Effector CD4-positive, alpha-beta T cell (primary cell): ENCODE measurements around the gene CD6.
A peak's percentile ranks its signal among the peaks of the same experiment; 100 is the strongest.
"Not testable (repeated sequence)": the region's sequence is repeated elsewhere in the genome, so short reads cannot be mapped to it uniquely, and the experiment has no call there.

Experiments
- DNase-seq: peaks from one replicate; pipeline ENCODE4 v3.0.0-alpha.2; 2020

Gene CD6

DNA sequence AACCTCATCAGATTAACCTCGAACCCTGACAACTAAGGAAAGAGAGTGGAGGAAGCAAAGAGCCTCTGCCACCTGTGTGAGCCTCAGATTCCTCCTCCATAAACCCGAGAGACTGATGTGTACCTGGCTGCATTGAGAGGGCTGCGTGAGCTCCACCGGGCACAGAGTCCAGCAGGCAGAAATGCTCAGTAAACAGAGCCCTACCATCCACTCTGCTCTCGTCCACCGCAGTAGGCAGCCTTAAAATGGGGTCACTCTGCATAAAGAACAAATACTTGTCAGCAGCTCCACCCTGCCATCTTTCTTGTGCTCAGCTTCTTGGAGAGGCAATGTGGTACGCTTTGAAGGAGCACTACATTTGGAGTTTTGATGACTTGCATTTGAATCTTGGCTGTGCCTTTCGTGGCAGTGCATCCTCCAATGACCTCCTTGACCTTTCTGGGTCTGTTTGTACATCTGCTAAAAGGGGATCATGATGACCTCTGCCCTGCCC lies 87.8 kb downstream of the CD6 start:
- DNase-seq: no peak

DNA sequence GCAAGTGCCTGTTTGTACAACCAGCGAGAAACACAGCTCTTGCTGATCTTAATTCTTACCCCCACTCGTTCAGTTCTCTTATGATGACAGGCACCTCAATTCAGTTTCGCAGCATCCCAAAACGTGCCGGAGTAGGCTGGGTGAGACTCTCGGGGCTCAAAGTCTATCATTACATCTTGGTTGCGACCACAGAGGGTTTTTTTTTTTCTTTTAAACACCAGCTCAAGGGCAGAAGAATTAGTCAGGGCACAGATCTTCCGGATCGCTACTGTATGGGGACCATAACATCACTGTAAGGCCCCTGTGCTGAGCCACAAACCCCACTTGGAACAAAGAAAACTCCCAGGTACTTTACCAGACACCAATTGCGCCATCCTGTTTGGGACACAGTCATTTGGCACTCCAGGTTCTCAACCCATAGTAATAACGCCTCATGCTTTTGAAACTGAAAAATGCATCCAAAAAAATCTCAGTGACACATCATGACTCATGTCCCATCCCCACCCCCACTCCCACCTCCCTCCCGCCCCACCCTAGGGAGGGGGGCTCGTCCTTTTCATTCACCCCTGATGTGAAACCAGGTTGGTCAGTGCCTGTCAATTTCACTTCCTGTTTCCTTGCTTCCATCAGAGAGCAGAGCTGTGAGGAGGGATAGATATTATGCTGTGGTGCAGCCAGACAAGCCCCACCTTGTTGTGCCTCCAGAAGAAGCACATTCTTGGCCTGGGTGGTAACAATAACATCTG lies 89.8 kb downstream of the CD6 start:
- DNase-seq: peak; percentile 73

DNA sequence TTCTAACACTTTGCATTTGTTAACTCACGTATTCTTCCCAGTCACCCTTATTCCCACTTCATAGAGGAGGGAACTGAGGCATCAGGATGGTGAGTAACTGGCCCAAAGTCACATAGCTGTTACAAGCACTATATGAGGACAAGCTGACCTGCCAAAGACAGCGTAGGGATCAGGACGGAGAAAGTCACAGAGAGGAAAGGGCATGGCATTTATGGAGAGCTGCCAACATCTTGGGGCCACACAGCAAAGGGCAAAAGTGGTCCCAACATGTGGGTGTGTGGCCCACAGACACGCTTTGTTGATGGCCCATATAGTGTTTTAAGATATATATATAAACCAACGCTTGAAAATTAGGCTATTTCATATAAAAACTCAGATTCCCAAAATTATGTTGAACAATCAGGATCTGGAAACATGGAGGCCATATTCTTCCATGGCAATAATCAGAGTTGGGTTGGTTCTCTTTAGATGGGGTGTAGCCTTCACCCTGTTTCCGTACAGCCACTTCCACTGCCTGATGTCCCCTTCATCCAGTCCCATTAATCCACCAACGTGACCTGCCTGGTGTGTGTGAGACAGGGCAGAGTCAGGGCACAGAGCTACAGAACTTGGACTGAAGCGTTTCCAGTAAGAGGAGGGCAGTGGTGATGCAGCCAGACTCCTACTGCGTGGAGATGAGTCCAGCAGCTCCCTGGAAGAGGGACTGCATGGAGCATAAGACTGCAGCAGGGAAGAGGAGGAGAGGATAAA lies 90.9 kb downstream of the CD6 start:
- DNase-seq: no peak

DNA sequence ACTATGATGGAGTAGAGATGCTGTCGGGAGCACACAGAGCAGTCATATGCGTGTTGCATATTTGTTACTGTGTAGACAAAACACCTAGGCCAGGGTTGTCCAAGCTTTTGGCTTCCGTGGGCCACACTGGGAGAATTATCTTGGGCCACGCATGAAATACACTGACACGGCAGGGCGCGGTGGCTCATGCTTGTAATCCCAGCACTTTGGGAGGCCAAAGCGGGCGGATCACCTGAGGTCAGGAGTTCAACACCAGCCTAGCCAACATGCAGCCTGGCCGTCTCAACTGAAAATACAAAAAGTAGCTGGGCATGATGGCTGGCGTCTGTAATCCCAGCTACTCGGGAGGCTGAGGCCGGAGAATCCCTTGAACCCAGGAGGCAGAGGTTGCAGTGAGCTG lies 93.8 kb downstream of the CD6 start:
- DNase-seq: not testable (repeated sequence)

DNA sequence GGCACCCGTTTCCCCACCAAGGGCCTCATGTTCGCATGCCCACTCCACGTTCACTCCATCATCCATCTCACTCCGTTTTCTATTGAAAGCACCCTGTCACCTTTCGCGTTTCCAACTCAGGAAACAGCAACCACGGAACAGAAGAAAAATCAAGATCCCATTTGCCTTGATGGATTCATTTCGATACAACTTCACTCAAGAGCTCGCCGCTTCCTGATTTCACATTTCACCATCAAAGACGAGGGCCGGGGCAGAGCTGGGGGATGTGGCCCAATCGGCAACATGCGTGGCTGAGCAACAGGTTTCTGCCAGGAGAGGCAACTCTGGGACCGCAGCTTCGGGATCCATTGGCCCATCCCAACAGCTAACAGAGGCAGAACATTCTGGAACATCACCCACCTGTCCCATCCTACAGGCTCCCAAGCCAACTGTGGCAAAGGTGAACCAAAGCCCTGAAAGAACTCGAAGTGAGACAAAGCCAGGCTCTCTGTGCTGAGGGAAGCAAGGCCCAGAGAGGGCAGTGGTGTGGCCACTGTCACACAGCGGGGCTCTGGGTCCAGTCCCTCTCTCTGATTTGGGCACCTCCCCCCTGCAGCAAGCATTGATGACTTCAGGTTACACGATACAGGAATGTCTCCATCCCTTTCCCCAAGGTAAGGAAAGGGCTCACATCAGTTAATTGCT lies 94.6 kb downstream of the CD6 start:
- no peak for DNase-seq

DNA sequence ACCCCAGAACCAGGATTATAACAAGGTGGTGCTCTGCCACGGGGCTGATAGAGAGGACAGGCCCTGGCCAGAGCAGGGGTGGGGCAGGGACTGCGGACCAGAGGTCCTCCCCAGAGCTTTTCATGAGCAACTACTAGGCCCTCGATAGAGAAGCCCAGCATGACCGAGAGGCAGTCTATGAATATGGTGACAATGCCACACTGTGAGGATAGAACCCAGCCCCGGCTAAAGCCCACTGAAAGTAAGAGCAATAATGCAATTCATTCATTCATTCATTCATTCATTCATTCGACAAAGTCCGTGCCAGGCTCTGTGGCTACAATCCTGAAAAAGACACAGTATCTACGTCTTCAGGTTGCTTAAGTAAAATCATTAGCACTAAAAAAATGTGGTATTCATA lies 95.2 kb downstream of the CD6 start:
- no peak for DNase-seq

DNA sequence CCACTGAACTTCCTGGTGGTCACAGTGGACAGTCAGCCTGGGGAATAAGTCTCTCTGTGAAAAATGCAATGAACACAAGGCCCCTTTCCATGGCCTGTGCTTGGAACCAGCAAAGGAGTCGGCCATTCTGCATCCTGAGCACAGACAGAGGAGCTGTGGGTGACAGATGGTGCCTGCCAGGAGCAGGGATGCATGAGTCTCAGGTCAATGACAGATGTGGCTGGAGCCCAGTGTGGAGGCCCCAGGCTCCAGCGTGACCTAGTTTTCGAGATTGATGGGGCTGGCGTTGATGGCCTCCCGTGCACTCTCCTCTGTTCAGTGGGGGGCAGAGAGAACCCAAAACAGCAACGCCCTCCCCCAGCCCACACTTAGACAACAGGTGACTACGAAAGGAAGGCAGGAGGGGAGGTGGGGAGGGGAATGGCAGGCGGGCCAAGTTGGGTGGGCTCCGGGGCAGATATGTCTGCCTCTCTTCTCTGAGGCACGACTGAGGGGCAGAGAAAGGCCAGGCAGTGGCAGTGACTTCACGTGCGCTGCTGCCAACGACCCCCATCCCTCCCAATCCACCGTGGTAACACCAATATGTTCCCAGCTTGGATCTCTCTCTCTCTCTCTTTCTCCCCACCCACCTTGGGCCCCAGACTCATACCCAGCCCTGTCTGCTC lies 96.4 kb downstream of the CD6 start:
- no peak for DNase-seq

DNA sequence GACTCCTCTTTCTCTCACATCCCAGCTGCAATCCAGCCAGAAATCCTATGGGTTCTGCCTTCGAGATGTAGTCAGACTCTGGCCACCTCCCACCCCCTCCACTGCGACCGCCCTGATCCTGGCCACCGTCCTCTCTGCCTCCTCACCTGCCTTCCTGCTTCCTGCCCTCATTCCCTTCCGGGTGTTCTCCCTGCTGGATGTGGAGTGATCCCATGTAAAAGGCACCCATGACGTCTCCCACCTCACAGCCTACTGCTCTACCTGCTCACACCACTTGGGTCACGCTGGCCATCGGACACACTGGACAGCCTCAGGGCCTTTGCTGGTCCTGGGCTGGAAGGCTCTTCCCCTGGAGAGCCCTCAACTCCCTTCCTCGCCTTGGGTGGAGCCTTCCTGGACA lies 97.1 kb downstream of the CD6 start:
- DNase-seq: no peak

DNA sequence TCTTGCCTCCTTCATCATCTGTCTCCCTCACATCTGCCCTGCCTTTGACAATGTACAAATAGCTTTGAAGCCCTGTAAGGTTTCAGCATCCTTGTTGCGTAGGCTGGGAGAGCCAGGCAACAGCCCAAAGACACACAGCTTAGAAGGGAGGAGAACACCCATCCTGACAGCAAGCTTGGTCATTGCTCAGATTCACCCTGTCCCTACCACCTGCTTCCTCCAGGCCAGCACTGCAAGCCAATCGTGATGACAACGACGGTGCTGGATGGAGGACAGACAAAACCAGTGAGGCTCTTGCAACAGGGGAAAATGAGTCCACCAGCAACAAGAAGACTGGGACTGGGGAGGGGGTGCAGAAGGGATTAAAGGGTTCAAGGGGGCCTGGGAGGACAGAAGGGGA lies 97.9 kb downstream of the CD6 start:
- DNase-seq: no peak
